SH-SY5Y (cell line): ENCODE results near the gene FIGNL1.

Source experiments
- GATA2 ChIP-seq: IDR thresholded peaks from 2 replicates; pipeline ENCODE4 v1.6.1; 2011; ENCODE audit warnings: mild to moderate bottlenecking, low read depth, low read length
- GATA3 ChIP-seq: IDR thresholded peaks from 2 replicates; pipeline ENCODE4 v1.6.1; 2011; ENCODE audit warnings: low read depth, mild to moderate bottlenecking, low read length, moderate library complexity

GRCh38 chr7:50436133-50436806, 13.9 kb downstream of the FIGNL1 start:
- no peak for TF ChIP-seq GATA2
- TF ChIP-seq GATA3 = no peak
